ENCODE results near the gene ZNF326.

Gene ZNF326, protein sequence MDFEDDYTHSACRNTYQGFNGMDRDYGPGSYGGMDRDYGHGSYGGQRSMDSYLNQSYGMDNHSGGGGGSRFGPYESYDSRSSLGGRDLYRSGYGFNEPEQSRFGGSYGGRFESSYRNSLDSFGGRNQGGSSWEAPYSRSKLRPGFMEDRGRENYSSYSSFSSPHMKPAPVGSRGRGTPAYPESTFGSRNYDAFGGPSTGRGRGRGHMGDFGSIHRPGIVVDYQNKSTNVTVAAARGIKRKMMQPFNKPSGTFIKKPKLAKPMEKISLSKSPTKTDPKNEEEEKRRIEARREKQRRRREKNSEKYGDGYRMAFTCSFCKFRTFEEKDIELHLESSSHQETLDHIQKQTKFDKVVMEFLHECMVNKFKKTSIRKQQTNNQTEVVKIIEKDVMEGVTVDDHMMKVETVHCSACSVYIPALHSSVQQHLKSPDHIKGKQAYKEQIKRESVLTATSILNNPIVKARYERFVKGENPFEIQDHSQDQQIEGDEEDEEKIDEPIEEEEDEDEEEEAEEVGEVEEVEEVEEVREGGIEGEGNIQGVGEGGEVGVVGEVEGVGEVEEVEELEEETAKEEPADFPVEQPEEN

DNA sequence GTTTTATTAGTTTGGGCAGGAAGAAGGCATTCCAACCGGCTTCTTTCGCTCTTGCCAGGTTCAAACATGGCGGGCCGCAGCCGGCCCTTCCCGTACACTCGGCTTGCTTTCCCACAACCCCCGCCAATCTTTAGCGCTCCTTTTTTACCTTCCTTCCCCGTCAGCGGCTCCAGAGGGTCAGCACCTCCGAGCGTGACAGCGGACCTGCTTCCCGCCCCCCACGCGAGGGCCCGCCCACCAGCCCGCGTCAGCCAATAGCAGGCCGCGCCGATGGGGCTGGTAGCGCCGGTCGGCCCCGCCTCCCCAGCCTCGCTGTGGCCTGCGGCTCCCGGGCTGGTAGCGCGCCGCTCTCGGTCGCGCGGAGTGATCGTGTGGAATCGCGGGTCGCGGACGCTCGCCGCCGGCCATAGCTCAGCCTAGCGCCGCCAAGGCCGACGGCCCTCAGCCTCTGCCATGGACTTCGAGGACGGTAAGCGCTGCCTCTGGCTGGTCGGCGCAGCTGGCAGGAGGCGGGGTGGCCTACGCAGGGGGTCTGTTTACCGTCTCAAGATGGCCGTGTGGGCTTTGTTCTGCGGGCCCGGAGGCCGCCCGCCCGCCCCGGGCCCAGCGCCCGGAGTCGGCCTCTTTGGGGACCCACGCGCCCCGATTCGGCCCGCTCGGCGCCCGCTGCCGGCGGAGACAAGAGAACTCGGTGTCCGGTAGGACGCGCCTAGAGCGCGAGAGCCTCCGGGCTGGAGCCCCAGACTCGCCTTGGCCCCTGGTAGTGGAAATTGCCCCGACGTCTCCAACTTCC, at the start of gene ZNF326:
Gene ZNF326, plus strand, starts transcription at position 306 of the 793 bp plus-strand sequence. Its CDS starts 148 bp downstream, at position 454.
- peak; percentile 91 to 95 for DNase-seq

DNA sequence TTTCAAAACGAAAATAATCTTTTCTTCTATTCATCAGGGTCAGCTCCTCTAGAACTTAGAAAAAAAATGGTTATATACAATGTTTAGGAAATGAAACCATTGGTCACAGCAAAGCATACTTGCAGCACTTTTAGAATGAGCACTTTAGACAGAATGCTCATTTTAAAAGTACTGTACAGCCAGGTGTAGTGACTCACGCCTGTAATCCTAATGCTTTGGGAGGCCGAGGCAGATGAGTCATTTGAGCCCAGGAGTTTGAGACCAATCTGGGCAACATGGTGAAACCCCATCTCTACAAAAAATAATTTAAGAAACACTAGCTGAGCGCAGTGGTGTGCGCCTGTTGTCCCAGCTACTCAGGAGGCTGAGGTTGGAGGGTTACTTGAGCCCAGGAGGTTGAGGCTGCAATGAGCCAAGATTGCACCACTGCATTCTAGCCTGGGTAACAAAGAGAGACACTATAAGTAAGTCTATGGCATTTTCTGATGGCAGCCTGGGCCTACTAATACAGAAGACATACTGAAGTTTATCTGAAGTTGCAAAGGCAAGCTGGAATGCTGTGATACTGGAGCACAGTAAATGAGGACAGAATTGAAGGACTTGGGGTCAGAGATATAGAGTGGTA, 48.9 kb upstream of the ZNF326 start:
- no peak for DNase-seq

DNA sequence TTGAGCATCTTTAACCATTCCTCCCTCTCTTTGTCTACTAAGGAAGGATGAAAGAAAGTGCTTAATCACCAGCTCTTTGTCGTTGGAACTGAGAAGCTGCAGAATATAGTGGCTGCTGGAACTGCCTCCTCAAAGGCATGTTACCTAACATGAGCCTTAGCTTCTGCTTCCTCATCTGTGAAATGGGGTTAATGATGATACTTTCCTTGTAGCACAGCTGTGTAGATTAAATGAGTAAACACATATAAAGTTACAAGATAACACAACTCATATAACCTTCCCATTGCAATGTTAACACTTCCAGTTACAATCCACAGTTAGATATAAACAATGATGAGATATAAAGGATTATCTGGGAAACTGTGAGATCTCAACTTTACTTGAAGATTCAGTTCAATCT, 48.4 kb upstream of the ZNF326 start:
- no peak for DNase-seq

DNA sequence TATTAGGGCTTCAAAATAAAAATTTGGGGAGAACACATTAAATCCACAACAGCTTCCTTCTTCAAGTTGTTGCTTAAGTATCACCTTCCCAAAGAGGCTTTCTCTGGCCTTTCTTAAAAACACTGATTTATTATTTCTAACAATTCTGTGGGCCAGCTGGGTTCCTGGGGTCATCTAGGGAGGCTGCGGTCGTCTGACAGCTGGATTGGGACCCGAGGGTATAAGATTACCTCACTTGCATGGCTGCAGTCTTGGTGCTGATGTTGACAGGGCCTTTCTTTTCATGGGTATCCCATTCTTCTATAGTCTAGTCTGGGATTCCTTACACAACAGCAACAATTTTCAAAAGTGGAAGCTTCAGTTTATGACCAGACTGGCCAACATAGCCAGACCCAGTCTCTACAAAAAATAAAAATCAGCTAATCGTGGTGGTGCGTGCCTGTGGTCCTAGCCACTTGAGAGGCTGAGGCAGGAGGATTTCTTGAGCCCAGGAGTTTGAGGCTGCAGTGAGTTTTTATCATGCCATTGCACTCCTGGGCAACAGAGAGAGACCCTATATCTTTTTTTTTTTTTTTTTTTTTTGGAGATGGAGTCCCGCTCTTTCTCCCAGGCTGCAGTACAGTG, 46.1 kb upstream of the ZNF326 start:
- DNase-seq: no peak

DNA sequence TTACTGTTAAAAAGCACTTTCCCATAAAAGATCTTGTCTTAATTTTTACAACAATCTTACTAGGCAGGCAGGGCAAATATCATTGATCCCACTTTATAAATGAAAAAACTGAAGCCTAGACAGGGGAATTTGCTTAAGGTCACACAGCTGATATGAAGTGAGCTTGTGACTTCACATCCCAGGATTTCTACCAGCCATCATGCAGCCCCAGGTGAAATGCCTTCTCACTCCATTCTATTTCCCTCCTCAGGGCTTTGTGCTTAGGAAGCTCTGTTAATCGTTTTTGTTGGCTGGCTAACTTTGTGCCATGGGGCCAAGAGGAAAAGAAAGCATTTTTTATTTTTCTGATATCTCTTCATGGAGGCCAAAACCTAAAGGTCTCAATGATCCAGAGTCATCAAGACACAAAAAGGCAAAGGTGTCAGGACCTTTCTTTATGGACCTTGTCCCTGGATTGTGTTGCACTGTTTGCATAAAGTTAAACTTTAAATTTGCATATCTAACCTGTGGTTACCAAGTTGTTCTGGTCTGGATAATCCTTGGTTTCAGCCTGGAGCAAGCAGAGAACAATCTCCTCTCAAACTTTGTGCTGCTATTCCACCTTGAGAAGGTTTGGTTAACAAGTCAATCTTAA, 44.8 kb upstream of the ZNF326 start:
- DNase-seq: no peak

DNA sequence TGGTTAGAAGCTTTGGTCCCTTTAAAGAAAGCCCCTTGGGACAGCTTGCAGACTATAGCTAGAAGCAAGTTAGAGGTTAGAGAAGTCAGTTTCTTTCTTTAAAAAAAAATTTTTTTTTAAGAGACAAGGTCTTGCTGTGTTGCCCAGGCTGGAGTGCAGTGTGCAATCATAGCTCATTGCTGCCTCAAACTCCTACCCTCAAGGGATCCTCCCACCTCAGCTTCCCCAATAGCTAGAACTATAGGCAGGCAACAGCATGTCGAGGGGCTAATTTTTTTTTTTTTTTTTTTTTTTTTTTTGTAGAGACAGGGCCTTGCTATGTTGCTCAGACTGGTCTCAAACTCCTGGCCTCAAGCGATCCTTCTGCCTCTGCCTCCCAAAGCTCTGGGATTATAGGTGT, 44.2 kb upstream of the ZNF326 start:
- no peak for DNase-seq

DNA sequence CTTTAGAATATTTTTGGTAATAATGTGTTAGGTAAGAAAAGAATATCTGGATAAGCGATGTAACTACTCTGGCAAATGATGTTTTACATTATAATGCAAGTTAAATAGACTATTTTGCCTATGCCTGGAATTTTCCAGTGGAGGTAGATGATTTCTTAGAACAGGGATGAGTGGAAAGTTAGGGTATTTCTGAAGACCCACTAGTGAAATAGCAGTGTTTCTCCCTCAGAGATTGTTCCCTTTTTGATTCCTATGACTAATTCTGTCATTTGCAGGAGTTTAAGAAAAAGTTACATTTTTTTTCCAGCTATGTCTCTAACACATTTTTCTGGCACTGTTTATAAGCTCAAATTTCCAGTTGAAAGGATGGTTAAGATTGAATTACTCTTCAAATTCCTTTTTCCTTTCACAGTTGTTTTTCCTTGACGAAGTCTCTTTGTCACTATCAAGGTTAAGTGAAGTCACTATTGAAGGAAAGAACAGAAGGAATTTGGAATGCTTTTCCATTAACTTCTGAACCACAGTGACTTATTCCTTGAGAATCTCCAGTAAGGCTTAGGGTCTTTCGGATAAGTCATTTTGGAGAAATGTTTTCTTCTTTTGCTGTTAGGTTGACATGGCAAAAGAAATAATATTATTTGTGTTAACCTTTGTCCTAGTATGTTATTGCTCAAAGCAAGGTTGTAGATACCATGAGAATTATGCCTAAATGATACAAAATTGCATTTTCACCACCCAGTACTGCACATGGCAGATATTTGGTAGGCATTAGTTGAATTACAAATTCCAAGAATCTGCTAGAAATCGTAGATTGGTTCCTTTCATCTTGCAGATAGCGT, 42.9 kb upstream of the ZNF326 start:
- no peak for DNase-seq

DNA sequence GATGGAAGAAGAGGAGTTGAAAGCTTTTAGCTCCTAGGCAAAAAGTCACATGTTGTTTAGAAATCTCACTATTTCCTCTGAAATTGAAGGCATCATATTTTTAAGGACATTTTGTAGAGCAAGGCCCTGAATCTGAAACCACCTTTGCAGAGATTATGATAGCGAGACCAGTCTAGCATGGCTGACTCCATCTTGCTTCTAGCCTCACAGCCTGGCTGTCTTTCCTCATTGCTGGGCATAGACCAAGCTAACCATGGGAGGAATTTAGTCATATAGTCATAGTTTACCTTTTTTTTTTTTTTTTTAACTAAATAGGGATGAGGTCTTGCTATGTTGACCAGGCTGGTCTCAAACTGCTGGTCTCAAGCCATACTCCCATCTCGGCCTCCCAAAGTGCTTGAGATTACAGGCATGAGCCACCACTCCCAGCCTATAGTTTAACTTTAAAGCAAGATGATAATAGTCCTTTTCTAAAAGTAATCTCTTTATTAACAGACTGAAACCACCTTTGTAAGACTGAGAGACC, 42.2 kb upstream of the ZNF326 start:
- DNase-seq: no peak

DNA sequence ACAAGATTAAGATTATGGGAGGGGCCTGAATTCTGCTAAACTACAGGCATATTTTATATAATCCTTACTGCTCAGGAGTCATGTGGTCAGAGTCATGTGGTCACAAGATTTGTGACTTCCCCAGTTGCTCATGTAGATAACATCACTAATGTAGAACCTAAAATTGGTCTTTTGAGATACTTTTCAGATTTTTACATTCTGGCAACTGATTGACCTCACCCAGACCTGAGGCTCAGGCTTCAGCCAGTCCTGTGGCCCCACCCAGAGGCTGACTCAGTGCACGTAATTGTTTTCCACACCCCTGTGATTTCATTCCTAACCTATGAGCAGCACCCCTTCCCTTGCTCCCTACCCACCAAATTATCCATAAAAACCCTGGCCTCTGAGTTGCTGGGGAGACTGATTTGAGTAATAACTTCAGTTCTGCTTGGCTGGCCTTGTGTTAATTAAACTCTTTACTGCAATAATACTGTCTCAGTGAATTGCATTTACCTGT, 41.7 kb upstream of the ZNF326 start:
- no peak for DNase-seq

DNA sequence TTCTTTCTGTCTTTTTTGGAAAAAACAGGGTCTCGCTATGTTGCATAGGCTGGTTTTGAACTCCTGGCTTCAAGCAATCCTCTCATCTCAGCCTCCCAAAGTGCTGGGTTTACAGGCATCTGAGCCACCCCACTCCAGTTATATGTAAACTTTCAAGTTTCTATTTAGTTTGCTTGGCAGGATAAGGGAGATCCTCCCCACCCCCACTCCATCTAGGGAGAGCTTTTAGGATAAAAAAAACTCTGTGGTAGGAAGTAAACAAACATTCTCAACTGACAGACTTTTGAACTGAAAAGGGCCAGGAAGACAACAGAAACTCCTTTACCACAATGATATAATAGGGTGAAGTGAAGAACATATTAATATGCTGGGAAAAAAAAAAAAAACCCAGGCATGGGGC, 41.0 kb upstream of the ZNF326 start:
- no peak for DNase-seq

DNA sequence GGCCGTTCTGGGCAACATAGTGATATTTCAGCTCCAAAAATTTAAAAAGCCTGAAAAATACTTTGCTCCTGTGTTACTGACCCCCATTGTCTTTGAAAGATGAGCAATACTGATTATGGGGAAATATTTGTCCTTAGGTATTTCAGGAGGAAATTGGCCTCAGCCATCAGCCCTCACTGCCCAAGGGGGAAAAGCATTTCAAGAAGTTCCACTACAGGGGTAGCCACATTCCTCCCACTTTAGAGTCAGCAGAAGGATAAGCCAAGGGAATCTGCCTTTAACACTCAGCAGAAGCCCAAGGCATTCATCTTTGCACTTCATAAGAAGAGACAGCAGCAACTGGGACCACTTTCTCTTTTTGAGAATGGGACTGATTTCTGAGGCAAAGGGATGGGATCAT, 40.5 kb upstream of the ZNF326 start:
- DNase-seq: no peak

DNA sequence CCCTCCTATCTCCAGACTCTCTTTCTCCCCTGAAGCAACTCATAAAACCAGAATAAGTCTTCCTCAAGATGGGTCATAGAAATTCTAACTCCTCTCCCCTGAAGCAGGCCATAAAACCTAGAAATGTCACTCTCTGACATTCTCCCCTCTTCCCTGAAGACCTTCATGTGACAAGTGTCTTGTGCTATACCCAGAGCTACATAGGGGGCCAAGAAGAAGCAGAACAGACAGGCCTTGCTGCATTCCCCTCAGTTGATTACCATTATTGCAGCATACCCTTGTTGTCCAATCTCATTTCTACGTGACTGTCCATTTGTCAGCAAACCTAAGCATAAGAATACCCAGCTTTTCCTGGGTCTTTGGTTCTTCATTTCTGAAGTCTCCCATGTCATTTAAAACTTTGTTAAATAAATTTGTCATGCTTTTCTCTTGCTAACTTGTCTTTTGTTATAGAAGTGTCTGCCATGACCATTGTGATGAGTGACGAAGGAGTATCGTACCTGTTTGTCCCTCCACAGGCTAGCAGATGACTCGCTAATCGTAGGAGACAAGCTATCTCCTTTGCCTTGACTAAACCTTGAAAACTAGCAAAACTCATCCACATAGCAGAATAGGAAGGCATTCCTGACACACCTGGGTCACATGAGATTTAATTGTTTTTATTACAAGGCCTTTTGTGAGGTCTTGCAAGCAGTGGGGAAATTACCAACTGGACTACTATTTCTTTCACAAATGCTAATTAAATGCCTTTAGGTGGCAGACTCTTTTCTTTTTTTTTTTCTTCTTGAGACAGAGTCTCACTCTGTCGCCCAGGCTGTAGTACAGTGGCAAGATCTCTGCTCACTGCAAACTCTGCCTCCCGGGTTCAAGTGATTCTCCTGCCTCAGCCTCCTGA, 39.4 kb upstream of the ZNF326 start:
- DNase-seq: no peak

DNA sequence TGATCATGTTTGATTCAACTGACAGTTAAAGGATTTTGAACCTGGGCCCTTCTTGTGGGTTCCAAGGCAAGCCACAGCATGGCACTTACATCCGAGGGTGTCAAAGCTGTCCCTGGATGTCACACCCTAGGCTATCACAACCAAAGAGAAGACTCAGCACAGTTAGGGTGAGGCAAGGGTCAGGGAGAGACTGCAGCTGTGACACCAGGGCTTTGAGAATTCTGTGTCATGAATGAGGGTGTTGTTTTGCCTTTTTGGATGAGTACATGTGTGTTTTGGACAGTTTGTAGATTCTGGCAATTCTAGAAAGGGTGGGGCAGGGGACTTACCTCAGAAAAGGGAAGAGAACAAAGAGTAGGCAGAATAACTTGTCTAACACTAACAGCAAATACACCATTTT, 37.8 kb upstream of the ZNF326 start:
- DNase-seq: no peak

DNA sequence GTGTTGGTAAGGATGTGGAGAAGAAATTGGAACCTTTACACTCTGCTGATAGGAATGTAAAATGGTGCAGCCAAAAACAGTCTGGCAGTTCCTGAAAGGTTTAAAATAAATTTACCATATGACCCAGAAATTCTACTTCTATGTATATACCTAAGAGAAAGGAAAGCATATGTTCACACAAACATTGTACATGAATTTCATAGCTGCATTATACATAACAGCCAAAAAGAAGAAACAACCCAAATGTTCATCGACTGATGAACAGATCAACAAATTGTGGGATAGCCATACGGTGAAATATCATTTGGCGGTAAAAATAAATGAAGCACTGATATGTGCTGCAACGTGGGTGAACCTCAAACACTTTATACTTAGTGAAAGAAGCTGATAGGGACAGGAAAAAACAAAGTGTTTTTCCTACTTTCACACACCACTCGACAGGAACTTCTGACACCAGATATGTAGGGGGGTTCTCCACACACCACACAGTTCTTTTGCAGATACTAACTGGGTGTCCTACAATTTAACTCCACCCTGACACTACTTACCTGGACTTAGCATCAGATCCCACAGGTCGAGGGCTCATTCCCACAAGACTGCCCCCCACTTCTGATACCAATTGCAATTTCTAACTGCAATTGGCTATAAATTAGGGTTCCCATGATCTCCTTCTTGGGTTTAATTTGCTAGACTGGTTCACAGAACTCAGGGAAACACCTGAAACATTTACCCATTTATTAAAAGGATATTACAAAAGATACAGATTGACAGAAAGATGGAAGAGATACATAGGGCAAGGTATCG, 35.9 kb upstream of the ZNF326 start:
- DNase-seq: no peak

DNA sequence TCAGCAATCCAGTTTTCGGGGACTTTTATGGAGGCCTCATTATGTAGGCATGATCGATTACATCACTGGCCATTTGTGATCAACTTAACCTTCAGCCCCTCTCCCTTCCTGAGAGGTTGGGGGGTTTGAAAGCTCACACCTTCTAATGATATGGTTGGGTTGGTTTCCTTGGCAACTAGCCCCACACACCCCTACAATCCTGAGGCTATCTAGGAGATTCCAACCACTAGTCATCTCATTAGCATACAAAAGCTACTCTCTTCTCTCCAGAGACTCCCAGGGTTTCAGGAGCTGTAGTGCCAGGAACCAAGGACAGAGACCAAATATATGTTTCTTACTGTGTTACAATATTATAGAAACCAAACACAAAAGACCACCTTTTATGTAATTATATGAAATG, 35.2 kb upstream of the ZNF326 start:
- DNase-seq: no peak

DNA sequence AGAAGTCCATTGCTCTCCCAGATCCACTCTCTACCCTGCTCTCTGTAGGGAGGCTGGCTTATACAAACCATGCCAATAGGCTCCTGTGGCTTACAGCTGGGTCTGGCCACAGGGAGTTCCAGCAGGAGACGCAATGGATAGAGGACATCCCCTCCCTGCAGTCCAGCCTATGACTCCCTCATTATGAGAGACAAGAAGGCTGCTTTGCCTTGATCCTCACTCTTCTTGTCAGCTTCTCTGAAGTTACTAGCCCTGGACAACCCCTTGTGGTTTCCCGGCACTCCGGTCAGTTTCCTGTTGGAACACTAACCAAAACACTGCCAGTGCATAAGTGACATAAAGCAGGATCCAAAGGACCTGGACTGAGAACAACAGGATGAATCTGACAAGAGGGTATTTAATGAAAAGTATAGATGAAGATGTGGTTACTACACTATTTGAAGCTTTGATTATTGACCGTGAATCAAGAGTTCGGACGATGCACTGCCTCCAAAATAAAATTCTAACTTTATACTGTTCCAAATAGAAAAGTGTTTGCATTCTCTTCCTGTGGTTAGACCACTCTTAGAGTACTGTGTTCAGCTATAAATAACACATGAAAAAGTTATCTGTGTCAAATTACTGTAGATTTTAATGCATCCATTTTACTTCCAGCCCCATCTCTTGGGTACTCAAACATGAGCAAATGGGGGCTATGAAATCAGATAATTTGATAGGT, 32.7 kb upstream of the ZNF326 start:
- DNase-seq: no peak

DNA sequence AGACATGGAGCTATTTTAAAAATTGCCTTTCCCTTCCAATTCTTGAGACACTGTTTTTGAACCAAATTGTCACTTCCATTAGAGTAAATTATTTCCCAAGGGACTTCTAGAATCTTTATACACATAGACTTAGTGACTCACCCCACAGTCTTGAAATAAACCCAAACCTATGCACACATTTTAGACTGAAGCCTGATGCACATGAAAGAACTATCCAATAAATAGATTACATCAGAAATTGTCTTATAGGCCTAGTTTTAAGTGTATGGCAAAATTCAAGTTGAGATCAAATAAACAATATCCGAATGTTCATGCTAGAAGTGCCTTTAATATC, 32.2 kb upstream of the ZNF326 start:
- DNase-seq: no peak

DNA sequence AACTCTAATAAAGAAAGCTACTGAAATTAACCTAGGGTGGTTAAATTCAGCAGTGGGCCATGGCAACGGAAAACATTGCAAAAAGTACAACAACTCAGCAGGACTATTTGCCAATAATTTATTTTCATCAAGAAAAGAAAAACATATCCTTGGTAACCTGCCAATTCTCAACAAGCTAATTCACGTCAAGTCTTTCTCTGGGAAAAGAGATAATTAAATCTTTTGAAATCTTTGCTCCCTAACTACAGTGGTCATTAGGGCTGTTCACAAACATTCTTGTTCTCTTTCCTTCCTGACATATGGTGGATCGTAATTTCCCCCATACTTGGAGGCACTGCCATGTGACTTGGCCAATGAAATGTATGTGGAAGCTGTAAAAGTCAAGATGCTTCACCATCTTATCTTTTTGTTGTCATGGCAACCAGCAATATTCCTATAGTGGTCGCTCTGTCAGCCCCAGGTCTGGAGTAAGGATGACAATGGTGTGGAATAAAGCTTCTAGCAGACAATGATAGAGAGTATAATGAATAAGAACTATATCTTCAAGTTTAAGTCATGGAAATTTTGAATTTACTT, 29.6 kb upstream of the ZNF326 start:
- DNase-seq: peak; percentile 35 to 64
